GM12878 (cell line): ENCODE data around the gene C5orf15. TPM values are rescaled to one million over a fixed set of nuclear protein-coding genes. Genes with fewer than 3 reads are reported as not detected.

Source experiments
- ATAC-seq: fragments of 200-7000 bp; cut with Tn5 transposase; 3 replicates; pipeline ENCODE4 v1.9.1; 2020; ENCODE audit warnings: mild to moderate bottlenecking, moderate library complexity
- BruUV-seq: library from RNA; stranded (reverse); fragments of 400-500 nt; replicated peaks from 2 replicates; lab custom pipeline; 2021; lab: Mats Ljungman, UMichigan
- CTCF ChIA-PET: fragments of 300-600 bp; sonication (Branson Sonifier 250); formaldehyde crosslinking; extraction: SDS; loops from one replicate; lab custom pipeline; 2021; ENCODE audit warnings: inconsistent platforms; lab: Yijun Ruan, JAX
- POLR2A ChIA-PET: fragments of 350-600 bp; formaldehyde crosslinking; extraction: SDS; loops from one replicate; lab custom pipeline; 2021; ENCODE audit warnings: inconsistent platforms; lab: Charles Lee
- RAD21 ChIA-PET: fragments of 300-600 bp; sonication (Branson Sonifier 250); formaldehyde crosslinking; loops from one replicate; lab custom pipeline; 2023; ENCODE audit warnings: antibody characterized with exemption; ENCODE audit not compliant: unreplicated experiment; lab: Charles Lee
- SMC1A ChIA-PET: fragments of 300-600 bp; sonication (Branson Sonifier 250); formaldehyde crosslinking; loops from one replicate; lab custom pipeline; 2023; ENCODE audit not compliant: unreplicated experiment, uncharacterized antibody; lab: Charles Lee
- DNase-seq: peaks from one replicate; pipeline ENCODE4 v3.0.0-alpha.2; 2011; ENCODE audit warnings: low read depth, low spot score
- FAIRE-seq: peaks from 3 replicates; lab custom pipeline; 2011; peaks lifted over from hg19 to GRCh38; lab: Jason Lieb, UNC
- H2AFZ ChIP-seq: 2 replicates; pipeline ENCODE4 v1.6.0; 2011; ENCODE audit warnings: low read depth, low read length, control low read depth; ENCODE audit not compliant: control insufficient read depth
- H3K27ac ChIP-seq: 2 replicates; pipeline ENCODE4 v1.5.1; 2011; ENCODE audit warnings: control low read depth; ENCODE audit not compliant: control insufficient read depth, insufficient read depth
- H3K27me3 ChIP-seq, 2 experiments: replicated peaks in 1 of 2; 2 replicates each; pipeline versions ENCODE4 v1.6.0 to v1.6.1; 2011; ENCODE audit warnings: low read length in 1 of 2; ENCODE audit not compliant: control insufficient read depth in 2 of 2, insufficient read depth in 2 of 2
- H3K36me3 ChIP-seq, 2 experiments: 2 replicates each; pipeline ENCODE4 v1.5.1; 2011; ENCODE audit warnings: low read length in 1 of 2; ENCODE audit not compliant: control insufficient read depth in 2 of 2, insufficient read depth in 2 of 2
- H3K4me1 ChIP-seq: 2 replicates; pipeline ENCODE4 v1.6.1; 2011; ENCODE audit warnings: mild to moderate bottlenecking, low read length, moderate library complexity, mixed read lengths; ENCODE audit not compliant: control insufficient read depth, insufficient read depth
- H3K4me2 ChIP-seq: 2 replicates; pipeline ENCODE4 v1.6.0; 2011; ENCODE audit warnings: control low read depth; ENCODE audit not compliant: control insufficient read depth, insufficient read depth
- H3K4me3 ChIP-seq: fragments of 200-600 bp; sonication (generic); 2 replicates; pipeline ENCODE4 v1.5.1; 2016
- H3K79me2 ChIP-seq: 2 replicates; pipeline ENCODE4 v1.6.0; 2011; ENCODE audit warnings: low read length; ENCODE audit not compliant: control insufficient read depth, insufficient read depth
- H3K9ac ChIP-seq: 2 replicates; pipeline ENCODE4 v1.8.0; 2011; ENCODE audit warnings: low read length, control low read depth, mixed read lengths; ENCODE audit not compliant: control insufficient read depth, insufficient read depth
- H3K9me3 ChIP-seq: replicated peaks from 3 replicates; pipeline ENCODE4 v1.5.1; 2011; ENCODE audit warnings: mild to moderate bottlenecking, low read length; ENCODE audit not compliant: control insufficient read depth, insufficient read depth
- H4K20me1 ChIP-seq: 2 replicates; pipeline ENCODE4 v1.6.0; 2011; ENCODE audit not compliant: control insufficient read depth, insufficient read depth
- KAT2A ChIP-seq: conservative IDR thresholded peaks from 2 replicates; pipeline ENCODE4 v1.6.1; 2011; ENCODE audit warnings: low read depth, low read length; ENCODE audit not compliant: control insufficient read depth
- ZBED1 ChIP-seq: IDR thresholded peaks from 2 replicates; pipeline ENCODE4 v1.6.1; 2016; ENCODE audit warnings: borderline replicate concordance
- WGBS: methylation state at CpG from one replicate; pipeline ENCODE4 v1.1.6; 2016; ENCODE audit warnings: low lambda C conversion rate; ENCODE audit not compliant: insufficient replicate concordance, insufficient coverage; ENCODE audit errors: missing lambda C conversion rate; 5-methylcytosine and 5-hydroxymethylcytosine counted together
- in situ Hi-C: fragments of 300-500 bp; cut with MboI; formaldehyde crosslinking; loops from 9 replicates; pipeline ENCODE4 v1.14.3; 2018; ENCODE audit warnings: mixed read lengths
- intact Hi-C: fragments of 100-400 bp; cut with micrococcal nuclease; formaldehyde crosslinking; loops from one replicate; pipeline ENCODE4 v1.14.2; 2022; ENCODE audit not compliant: unreplicated experiment
- polyA plus RNA-seq, 11 experiments: library from polyadenylated mRNA; depleted of rRNA in 4 of 11; unstranded in 6 of 11; stranded (reverse) in 5 of 11; fragments of >200 nt; fragmentation: Nextera tagmentation in 4 of 11; fragmentation: Illumina TruSeq in 1 of 11; extraction: Ambion mirVana in 4 of 11; extraction: Trizol in 1 of 11; gene quantifications; 1 replicate in 1 of 11; 2 replicates in 10 of 11; pipeline versions ENCODE4 v1.2.1 to v1.2.3, GENCODE V29; 2011 to 2016; ENCODE audit warnings: inconsistent platforms in 2 of 11, missing spikeins in 2 of 11, low read depth in 1 of 11
- total RNA-seq, 4 experiments: library from RNA; depleted of rRNA in 3 of 4; stranded (reverse); fragments of >200 nt in 3 of 4; fragmentation: Illumina TruSeq in 1 of 4; extraction: Trizol in 1 of 4; gene quantifications; 2 replicates each; pipeline versions ENCODE4 v1.2.1 to v1.2.3, GENCODE V29; 2013 to 2021
- TF ChIP-seq, protein P1 (sequence below): IDR thresholded peaks from 2 replicates; pipeline ENCODE4 v1.6.1; 2012; ENCODE audit warnings: low read depth, low read length, improper control_type of control experiment
- TF ChIP-seq, protein P2 (sequence below): fragments of 450-650 bp; IDR thresholded peaks from 2 replicates; pipeline ENCODE4 v1.6.1; 2017; ENCODE audit warnings: low read depth, mild to moderate bottlenecking, moderate library complexity

The C5orf15 gene
- total and polyA plus RNA-seq, 10 of the 15 experiments (the other 5 are each of a cell fraction or from before 2014, with no cell fraction given): 21.7 to 69.6 (median 46.0) TPM

GRCh38 chr5:133990396-133990795 lies 22.0 kb upstream of the C5orf15 start:
- POLR2A ChIA-PET: no interaction called here
- TSS peak; percentile 21 for BruUV-seq

More at GRCh38 chr5:133990396-133990795, 22.0 kb upstream of the C5orf15 start:
- Histone ChIP-seq H3K4me3 (no peak overlapping the region), H3K4me2 (no peak overlapping the region), H3K36me3 (peaks cover 30 to 32% of the 10 kb centered on the region in 2 experiments), H4K20me1 (peaks cover 13% of the 10 kb centered on the region), H3K27ac (no peak overlapping the region), H3K9me3 (no peaks in the 10 kb centered on the region), H3K4me1 (peaks cover 3% of the 10 kb centered on the region; the same call in 1 of the 2 replicates), H3K9ac (no peak overlapping the region), H3K27me3 (no peaks in the 10 kb centered on the region), H3K79me2 (peaks cover 44% of the 10 kb centered on the region), H2AFZ (no peak overlapping the region)
- 64% methylated on average over 6 of the region's 6 CpGs for WGBS
- no peak for DNase-seq
- CTCF ChIA-PET: interaction anchor here (0.7 kb wide), 1 partner anchor 10 kb away, joined by 4 read pairs; no protein-coding TSS in a partner anchor
- FAIRE-seq: no peak
- TF ChIP-seq, protein P1, sequence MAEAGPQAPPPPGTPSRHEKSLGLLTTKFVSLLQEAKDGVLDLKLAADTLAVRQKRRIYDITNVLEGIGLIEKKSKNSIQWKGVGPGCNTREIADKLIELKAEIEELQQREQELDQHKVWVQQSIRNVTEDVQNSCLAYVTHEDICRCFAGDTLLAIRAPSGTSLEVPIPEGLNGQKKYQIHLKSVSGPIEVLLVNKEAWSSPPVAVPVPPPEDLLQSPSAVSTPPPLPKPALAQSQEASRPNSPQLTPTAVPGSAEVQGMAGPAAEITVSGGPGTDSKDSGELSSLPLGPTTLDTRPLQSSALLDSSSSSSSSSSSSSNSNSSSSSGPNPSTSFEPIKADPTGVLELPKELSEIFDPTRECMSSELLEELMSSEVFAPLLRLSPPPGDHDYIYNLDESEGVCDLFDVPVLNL: no peak
- TF ChIP-seq KAT2A: no peak
- TF ChIP-seq ZBED1: no peak
- TF ChIP-seq, protein P2, sequence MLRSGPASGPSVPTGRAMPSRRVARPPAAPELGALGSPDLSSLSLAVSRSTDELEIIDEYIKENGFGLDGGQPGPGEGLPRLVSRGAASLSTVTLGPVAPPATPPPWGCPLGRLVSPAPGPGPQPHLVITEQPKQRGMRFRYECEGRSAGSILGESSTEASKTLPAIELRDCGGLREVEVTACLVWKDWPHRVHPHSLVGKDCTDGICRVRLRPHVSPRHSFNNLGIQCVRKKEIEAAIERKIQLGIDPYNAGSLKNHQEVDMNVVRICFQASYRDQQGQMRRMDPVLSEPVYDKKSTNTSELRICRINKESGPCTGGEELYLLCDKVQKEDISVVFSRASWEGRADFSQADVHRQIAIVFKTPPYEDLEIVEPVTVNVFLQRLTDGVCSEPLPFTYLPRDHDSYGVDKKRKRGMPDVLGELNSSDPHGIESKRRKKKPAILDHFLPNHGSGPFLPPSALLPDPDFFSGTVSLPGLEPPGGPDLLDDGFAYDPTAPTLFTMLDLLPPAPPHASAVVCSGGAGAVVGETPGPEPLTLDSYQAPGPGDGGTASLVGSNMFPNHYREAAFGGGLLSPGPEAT: no peak
- ATAC-seq: no peak
- in situ Hi-C loops: no loop called here
- RAD21 ChIA-PET: no interaction called here
- intact Hi-C loops: no loop called here
- SMC1A ChIA-PET: no interaction called here
